CD1c-positive myeloid dendritic cell (primary cell): ENCODE results near the gene FAM110C.
"Not testable (repeated sequence)": the region's sequence is repeated elsewhere in the genome, so short reads cannot be mapped to it uniquely, and the experiment has no call there.

Experiments
- DNase-seq: peaks from one replicate; pipeline ENCODE4 v3.0.0-alpha.2; 2016; ENCODE audit errors: extremely low spot score

Gene FAM110C, protein sequence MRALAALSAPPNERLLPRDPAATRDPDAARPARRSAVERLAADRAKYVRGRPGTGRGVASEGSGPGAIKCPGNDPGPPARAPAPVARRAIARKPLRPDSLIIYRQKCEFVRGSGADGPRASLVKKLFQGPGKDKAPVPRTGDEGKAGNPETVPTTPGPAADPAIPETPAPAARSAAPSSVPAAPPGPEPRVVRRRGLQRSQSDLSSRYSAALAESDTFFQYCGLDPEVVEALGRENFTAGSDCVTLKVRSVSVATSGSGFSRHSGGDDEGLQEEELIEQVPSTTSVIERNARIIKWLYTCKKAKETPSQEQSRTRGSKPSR

GRCh38 chr2:46471-47345 lies at the start of gene FAM110C:
Gene FAM110C, minus strand, starts transcription at chr2:46505. Its CDS starts 120 bp downstream, at chr2:46385.
- no peak for DNase-seq

GRCh38 chr2:92326-92725 lies 46.0 kb upstream of the FAM110C start:
- DNase-seq = no peak

GRCh38 chr2:90645-91312 lies 44.5 kb upstream of the FAM110C start:
- no peak for DNase-seq

GRCh38 chr2:85761-86160 lies 39.5 kb upstream of the FAM110C start:
- DNase-seq = no peak

- DNase-seq = no peak
Measured at GRCh38 chr2:84121-84520, 37.8 kb upstream of the FAM110C start.

DNA sequence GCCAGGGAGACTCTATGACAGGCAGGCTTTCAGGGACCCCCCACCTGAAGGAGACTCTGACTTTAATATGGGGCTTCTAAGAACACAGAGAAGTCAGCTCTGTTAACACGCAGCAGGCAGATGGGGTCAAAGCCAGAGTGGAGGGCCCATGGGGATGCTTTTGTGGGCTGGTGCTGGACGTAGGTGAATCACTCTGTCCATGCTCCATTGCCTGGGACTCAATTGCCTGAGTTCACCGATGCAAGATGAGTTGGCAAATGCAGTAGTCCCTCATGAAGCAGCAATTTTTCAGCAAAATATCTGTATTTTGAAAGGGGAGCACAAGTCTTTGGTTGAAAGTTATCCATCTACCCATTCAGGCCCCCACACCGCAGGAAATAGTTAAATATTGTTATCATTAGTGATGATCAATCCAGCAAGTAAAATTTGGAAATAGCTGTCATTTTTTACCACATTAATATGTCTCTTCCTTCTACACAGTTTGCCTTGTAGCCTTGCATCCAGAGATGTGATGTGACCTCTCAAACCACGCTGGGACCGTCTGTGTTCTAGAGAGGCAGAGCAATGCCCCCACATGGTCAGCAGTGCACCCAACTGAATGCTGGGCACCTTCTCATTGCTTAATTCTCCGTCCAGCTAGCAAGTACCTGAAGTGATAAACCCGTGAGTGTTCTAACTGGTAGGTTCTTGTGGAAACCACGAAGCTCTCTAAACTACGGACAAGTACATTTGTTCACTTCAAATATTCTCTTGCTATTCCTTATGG lies 34.8 kb upstream of the FAM110C start:
- DNase-seq = no peak

DNA sequence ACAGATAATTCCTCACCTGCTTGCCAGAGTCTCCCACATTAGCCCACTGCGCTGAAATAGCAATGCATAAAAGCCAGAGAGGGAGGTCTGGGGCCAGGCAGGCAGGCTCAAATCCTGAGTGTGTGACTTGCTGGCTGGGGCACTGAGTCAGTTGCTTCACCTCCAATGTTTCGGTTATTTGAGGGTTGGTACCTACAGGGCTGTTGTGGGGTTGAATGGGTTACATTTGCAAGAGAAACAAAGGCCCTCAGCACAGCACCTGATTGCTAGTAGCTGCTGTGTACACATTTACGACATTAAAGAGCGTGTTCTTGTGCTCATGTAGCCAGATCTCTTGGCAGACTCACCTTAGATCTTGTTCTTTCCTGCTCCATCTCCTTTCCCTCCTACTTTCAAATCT lies 34.1 kb upstream of the FAM110C start:
- no peak for DNase-seq

DNA sequence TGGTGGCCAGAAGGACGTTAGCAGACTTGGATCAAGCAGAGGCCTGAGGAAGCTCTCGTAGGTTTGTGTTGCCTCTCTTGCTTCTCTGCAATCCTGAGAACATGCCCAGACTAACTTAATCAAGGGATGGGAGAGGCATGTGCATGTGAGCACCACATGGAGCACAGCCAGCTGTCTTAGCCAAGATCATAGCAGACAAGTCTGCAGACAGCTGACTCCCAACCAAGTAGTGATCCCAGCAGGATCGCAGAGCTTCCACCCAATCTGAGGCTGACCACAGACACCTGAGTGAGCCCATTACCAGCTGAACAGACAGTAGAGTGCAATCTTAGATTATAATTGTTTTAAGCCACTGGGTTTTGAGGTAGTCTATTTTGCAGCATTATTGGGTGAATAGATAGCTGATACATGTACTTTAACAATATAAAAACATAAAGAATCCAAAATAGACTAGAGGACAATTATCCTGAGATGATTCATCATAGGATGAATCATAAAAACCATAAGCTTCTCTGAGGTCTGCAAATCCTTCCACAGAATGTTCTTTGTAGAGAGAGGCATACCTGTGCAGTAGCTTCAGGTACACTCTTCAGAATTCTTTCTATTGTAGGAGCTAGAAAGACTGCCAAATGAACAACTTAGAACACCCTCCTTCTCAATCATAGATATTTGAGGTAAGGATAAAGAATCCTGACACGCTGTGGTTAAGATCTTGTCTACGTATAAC lies 25.2 kb upstream of the FAM110C start:
- DNase-seq = no peak

DNA sequence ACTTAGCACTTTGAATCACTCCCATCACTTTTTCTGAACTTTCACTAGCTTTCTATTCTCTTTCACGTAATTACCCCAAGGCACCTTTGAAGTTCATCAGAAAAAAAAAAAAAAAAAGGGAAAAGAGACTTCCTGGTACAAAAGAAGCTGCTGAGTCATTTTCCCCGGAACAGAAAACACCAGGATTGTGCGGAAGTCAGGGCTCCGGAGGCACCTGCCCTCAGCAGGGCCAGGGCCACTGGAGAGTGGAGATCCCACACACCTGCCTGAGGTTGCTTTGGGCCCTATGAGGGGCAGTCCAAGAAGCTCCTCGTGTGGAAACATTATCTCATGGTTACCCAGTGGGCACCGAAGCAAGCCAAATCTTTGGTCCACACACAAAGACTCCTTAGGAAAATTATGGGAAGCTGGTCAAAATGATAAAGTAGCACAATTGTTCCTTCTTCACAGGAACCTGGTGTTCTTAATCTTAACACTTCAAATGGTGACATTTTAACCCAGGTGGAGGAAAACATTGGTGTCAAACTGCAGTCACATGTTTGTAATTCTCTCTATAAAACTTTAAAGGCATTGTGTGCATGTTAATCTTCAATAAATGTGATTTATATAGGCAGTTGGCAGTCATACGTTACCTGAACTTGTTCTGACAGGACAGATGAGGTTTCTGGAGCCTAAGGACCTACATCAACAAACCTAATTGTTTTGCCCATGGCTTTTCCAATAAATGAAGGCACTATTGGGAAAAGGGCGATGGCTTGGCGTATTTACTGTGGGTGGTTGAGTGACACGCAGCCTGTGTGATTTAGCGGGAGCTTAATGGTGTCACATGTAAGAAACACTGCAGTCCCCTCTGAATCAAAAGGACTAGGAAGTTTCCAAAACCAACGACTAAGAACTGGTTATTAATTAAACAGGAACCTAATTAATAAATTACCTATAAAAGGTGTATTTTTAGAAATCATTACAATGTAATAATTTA lies 23.4 kb upstream of the FAM110C start:
- DNase-seq = no peak

DNA sequence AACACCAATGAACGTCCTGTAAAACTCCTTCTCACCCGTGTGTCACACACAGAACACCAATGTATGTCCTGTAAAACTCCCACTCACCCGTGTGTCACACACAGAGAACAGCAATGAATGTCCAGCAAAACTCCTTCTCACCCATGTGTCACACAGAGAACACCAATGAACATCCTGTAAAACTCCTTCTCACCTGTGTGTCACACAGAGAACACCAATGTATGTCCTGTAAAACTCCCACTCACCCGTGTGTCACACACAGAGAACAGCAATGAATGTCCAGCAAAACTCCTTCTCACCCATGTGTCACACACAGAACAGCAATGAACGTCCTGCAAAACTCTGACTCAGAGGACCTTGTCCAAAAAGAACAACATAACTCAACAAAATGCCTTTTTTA lies 22.3 kb upstream of the FAM110C start:
- not testable (repeated sequence) for DNase-seq

DNA sequence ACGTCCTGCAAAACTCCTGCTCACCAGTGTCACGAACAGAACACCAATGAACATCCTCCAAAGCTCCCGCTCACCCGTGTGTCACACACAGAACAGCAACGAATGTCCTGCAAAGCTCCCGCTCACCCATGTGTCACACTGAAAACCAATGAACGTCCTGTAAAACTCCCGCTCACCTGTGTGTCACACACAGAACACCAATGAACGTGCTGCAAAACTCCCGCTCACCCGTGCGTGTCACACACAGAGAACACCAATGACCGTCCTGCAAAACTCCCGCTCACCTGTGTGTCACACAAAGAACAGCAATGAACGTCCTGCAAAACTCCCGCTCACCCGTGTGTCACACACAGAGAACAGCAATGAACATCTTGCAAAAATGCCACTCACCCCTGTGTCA lies 20.5 kb upstream of the FAM110C start:
- no peak for DNase-seq

DNA sequence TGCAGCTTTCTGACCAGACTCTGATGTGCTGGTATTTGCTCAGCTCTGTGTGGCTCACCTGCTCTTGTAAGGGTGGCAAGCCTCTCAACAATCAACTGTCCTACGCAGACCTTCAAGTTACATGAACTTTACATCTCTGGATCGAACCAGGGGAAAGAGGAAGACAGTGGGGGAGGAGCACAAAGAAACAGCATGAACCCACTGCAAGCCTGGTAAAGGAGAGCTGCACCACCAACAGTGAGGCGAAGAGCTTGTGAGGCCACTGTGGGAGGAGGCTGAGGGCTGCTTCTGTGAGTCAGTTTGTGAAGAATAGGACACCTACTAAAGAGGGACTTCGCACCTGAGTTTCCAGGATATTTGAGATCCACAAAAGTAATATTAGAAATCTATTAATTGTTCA lies 18.8 kb upstream of the FAM110C start:
- no peak for DNase-seq

DNA sequence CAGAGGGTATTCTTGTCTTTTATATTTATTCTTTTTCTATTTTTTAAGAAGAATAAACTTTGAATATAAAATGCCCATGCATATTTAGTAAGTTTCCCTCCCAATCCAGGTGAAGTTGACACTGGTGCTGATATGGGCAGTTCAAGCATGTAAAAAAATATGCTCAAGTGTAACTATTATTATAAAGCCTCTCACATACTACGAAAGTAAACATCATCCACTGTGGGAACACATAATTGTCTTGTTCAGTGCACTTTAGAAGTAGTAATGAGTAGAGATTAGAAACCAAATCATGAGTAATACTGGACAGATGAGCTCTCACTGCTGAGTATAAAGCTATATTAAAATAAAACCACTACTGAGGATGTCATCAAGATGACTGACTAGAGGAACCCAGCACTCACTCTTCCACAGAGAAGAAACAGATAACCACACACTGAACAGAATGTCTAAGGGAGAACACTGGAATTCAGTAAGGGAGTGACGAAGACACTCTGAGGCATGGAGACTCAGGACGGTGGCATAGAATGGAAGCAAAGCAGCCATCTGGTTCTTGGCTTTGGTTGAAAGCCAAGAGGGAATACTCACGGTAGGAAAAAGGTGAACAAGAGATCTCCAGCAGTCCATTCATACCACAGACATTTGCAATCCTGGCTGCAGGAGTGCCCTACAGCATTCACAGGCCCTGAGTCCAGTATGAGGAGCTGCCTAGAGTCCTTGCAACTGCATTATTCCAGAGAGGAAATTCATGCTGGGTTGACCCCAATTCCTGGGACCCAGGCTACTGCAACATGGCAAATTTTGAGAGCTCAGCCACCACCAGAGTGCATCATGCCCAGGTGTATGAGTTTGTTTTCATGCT lies 9.5 kb upstream of the FAM110C start:
- DNase-seq = no peak

DNA sequence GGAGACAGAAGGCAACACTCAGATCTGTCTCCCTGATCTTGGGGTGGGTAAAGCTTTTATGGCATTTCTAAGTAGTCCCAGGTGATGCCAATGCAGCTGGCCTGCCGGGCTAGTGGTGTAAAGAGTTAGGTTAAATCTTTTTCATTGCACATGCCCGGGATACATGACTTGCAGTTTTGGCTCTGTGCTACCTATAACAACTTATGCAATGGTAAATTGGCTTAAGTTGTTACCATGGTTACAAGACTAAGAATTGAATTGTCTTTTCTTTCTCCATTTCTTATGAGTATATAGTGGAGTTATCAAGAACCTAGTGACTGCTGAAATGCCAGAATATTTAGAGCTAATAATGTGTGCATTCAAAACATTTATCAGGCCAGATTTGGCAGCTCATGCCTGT lies 5.3 kb upstream of the FAM110C start:
- no peak for DNase-seq

DNA sequence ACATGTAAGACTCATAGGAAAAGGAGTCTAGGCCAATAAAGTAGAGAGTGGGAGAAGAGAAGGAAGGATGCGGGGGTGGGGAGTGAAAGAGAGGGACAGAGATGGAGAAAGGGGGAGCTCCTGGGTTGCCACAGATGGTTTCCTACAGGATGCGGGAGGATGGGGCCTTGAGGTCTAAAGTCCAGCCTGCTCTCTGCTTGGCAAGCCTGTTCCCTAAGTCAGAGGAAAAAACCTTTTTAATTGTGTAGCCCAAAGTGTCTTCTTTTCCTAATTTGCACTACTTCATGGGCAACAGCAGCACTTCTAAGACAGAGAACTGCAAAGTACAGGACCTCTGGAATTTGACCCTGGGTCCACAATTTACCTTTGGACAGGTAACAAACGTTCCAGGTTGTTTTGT lies 1.4 kb upstream of the FAM110C start:
- no peak for DNase-seq

DNA sequence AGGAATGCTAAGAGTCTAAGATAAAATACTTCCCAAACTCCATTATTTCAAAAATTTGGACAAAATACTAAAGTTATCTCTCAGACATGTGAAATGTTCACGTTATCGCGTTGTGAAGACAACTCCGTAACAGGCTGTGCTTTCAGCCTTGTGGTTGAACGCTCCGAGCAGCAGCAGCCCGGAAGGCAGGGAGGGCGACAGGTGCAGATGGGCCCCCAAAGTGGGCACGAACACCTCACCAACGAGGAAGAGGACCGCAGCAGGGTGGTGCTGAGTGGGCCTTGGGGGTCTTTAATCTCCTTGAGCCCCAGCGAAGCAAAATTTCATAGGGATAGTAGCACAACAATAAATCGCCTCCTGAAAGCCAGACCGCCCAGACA lies 1.0 kb upstream of the FAM110C start:
- DNase-seq = no peak

DNA sequence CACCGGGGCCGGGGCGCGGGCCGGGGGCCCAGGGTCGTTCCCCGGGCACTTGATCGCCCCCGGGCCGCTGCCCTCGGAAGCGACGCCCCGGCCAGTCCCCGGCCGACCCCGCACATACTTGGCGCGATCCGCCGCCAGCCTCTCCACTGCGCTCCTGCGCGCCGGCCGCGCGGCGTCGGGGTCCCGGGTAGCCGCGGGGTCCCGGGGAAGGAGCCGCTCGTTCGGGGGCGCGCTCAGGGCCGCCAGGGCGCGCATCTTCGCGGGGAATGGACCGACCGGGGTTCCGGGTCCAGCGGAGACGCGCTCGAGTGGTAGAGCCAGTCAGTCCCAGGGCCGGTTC lies 204 bp downstream of the FAM110C start:
- no peak for DNase-seq

DNA sequence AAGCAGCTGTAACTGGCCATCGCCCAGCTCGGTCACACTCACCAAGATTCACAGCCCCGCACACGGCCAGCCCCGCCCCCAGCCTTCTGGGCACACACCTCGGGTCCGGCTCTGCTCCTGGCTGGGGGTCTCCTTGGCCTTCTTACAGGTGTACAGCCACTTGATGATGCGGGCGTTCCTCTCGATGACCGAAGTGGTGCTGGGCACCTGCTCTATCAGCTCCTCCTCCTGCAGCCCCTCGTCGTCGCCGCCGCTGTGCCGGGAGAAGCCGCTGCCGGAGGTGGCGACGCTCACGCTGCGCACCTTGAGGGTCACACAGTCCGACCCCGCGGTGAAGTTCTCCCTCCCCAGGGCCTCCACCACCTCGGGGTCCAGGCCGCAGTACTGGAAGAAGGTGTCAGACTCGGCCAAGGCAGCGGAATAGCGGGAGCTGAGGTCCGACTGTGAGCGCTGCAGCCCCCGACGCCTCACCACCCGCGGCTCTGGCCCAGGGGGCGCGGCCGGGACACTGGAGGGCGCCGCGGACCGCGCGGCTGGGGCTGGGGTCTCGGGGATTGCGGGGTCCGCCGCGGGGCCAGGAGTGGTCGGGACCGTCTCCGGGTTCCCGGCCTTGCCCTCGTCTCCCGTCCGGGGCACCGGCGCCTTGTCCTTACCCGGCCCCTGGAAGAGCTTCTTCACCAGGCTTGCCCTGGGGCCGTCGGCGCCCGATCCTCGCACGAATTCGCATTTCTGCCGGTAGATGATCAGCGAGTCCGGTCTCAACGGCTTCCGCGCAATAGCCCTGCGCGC lies 769 bp downstream of the FAM110C start:
- DNase-seq = no peak
